Stimulated activated CD8-positive, alpha-beta memory T cell treated with anti-CD3 and anti-CD28 coated beads, Interleukin-15, amount 100 ng/mL, for 4 hours (primary cell): ENCODE results near the gene ANGPT4.
A peak's percentile ranks its signal among the peaks of the same experiment; 100 is the strongest.
"Not testable (repeated sequence)": the region's sequence is repeated elsewhere in the genome, so short reads cannot be mapped to it uniquely, and the experiment has no call there.

Source experiments
- DNase-seq, 2 donors: peaks; one replicate each; pipeline ENCODE4 v3.0.0-alpha.2; 2020; ENCODE audit warnings: low read depth in 2 of 2

The ANGPT4 gene

GRCh38 chr20:873875-874607 lies 42.1 kb downstream of the ANGPT4 start:
- no peak for DNase-seq

- DNase-seq = no peak
Measured at GRCh38 chr20:872855-873520, 43.1 kb downstream of the ANGPT4 start.

- no peak for DNase-seq
Measured at GRCh38 chr20:871948-872347, 44.2 kb downstream of the ANGPT4 start.

- DNase-seq = no peak
Measured at GRCh38 chr20:871436-871835, 44.7 kb downstream of the ANGPT4 start.

GRCh38 chr20:870758-871157 lies 45.4 kb downstream of the ANGPT4 start:
- DNase-seq = no peak

- no peak for DNase-seq
Measured at GRCh38 chr20:869606-870005, 46.5 kb downstream of the ANGPT4 start.

GRCh38 chr20:868279-868678 lies 47.9 kb downstream of the ANGPT4 start:
- DNase-seq = no peak

- no peak for DNase-seq
Measured at GRCh38 chr20:865440-865839, 50.7 kb downstream of the ANGPT4 start.

- no peak for DNase-seq
Measured at GRCh38 chr20:860891-861290, 55.2 kb downstream of the ANGPT4 start.

GRCh38 chr20:859751-860231 lies 56.3 kb downstream of the ANGPT4 start:
- DNase-seq = no peak

GRCh38 chr20:858011-858410 lies 58.1 kb downstream of the ANGPT4 start:
- DNase-seq = no peak

GRCh38 chr20:856361-856775 lies 59.8 kb downstream of the ANGPT4 start:
- peak; percentile 31 to 43 for DNase-seq

GRCh38 chr20:855466-856360 lies 60.4 kb downstream of the ANGPT4 start:
- DNase-seq = no peak

GRCh38 chr20:854601-855000 lies 61.5 kb downstream of the ANGPT4 start:
- no peak for DNase-seq

- no peak for DNase-seq
Measured at GRCh38 chr20:853406-853996, 62.6 kb downstream of the ANGPT4 start.

GRCh38 chr20:848731-849130 lies 67.4 kb downstream of the ANGPT4 start:
- DNase-seq = not testable (repeated sequence)

GRCh38 chr20:848193-848592 lies 67.9 kb downstream of the ANGPT4 start:
- no peak for DNase-seq

- peak; percentile 25 to 42 for DNase-seq
Measured at GRCh38 chr20:846894-847278, 69.2 kb downstream of the ANGPT4 start.

- DNase-seq = no peak
Measured at GRCh38 chr20:845941-846893, 69.9 kb downstream of the ANGPT4 start.

GRCh38 chr20:845226-845868 lies 70.8 kb downstream of the ANGPT4 start:
- no peak for DNase-seq
